Hepatocyte (in vitro differentiated cells): ENCODE measurements around the gene CRACDL. TPM values are rescaled to one million over a fixed set of nuclear protein-coding genes. Genes with fewer than 3 reads are reported as not detected.

Experiments used
- DNase-seq: peaks from one replicate; pipeline ENCODE4 v3.0.0-alpha.2; 2016; ENCODE audit warnings: low spot score
- H2AFZ ChIP-seq: fragments of 200-600 bp; sonication (generic); 2 replicates; pipeline ENCODE4 v1.6.0; 2016; ENCODE audit warnings: antibody characterized with exemption, mild to moderate bottlenecking
- H3K27ac ChIP-seq: fragments of 200-600 bp; sonication (generic); 2 replicates; pipeline ENCODE4 v1.5.1; 2016; ENCODE audit warnings: mild to moderate bottlenecking
- H3K27me3 ChIP-seq: fragments of 200-600 bp; sonication (generic); 2 replicates; pipeline ENCODE4 v1.6.1; 2016
- H3K36me3 ChIP-seq: fragments of 200-600 bp; sonication (generic); replicated peaks from 2 replicates; pipeline ENCODE4 v1.5.1; 2016; ENCODE audit warnings: low read depth; ENCODE audit not compliant: insufficient read depth
- H3K4me1 ChIP-seq: fragments of 200-600 bp; sonication (generic); 2 replicates; pipeline ENCODE4 v1.5.1; 2016; ENCODE audit warnings: mild to moderate bottlenecking, moderate library complexity; ENCODE audit not compliant: insufficient read depth
- H3K4me2 ChIP-seq: fragments of 200-600 bp; sonication (generic); 2 replicates; pipeline ENCODE4 v1.6.0; 2016
- H3K4me3 ChIP-seq: fragments of 200-600 bp; sonication (generic); 2 replicates; pipeline ENCODE4 v1.5.1; 2016; ENCODE audit warnings: mild to moderate bottlenecking
- H3K79me2 ChIP-seq: fragments of 200-600 bp; sonication (generic); 2 replicates; pipeline ENCODE4 v1.6.0; 2017; ENCODE audit warnings: mild to moderate bottlenecking
- H3K9me2 ChIP-seq: fragments of 200-600 bp; sonication (generic); replicated peaks from 2 replicates; pipeline ENCODE4 v1.6.0; 2017; ENCODE audit warnings: mild to moderate bottlenecking; ENCODE audit not compliant: insufficient read depth
- H3K9me3 ChIP-seq: fragments of 200-600 bp; sonication (generic); 2 replicates; pipeline ENCODE4 v1.5.1; 2016; ENCODE audit warnings: low read depth, mild to moderate bottlenecking
- H4K20me1 ChIP-seq: fragments of 200-600 bp; sonication (generic); 2 replicates; pipeline ENCODE4 v1.6.0; 2016; ENCODE audit warnings: mild to moderate bottlenecking; ENCODE audit not compliant: insufficient read depth, poor library complexity, severe bottlenecking
- EZH2 ChIP-seq: fragments of 200-600 bp; sonication (generic); IDR thresholded peaks from 2 replicates; pipeline ENCODE4 v1.6.1; 2016; ENCODE audit warnings: antibody characterized with exemption, mild to moderate bottlenecking, borderline replicate concordance
- EZH2phosphoT487 ChIP-seq: fragments of 200-600 bp; sonication (generic); IDR thresholded peaks from one replicate; pipeline ENCODE4 v1.6.1; 2018; ENCODE audit warnings: antibody characterized with exemption, mild to moderate bottlenecking, low read depth, moderate library complexity; ENCODE audit not compliant: unreplicated experiment, severe bottlenecking
- WGBS: methylation state at CpG from one replicate; pipeline ENCODE4 v1.1.6; 2016; ENCODE audit warnings: low lambda C conversion rate; ENCODE audit errors: missing lambda C conversion rate; 5-methylcytosine and 5-hydroxymethylcytosine counted together
- polyA plus RNA-seq: library from polyadenylated mRNA; unstranded; fragments of >200 nt; fragmentation: Nextera tagmentation; extraction: Ambion mirVana; gene quantifications from 2 replicates; pipeline ENCODE4 v1.2.1, GENCODE V29; 2016
- total RNA-seq: library from RNA; depleted of rRNA; stranded (reverse); fragments of >200 nt; gene quantifications from 2 replicates; pipeline ENCODE4 v1.2.3, GENCODE V29; 2014
- TF ChIP-seq, protein P1 (sequence below): fragments of 200-600 bp; sonication (generic); IDR thresholded peaks from 2 replicates; pipeline ENCODE4 v1.5.1; 2016; ENCODE audit warnings: antibody characterized with exemption, mild to moderate bottlenecking; ENCODE audit not compliant: poor library complexity

Gene CRACDL
- total and polyA plus RNA-seq, 2 experiments from 2014 or later, result 0.47 to 1.4 TPM

DNA sequence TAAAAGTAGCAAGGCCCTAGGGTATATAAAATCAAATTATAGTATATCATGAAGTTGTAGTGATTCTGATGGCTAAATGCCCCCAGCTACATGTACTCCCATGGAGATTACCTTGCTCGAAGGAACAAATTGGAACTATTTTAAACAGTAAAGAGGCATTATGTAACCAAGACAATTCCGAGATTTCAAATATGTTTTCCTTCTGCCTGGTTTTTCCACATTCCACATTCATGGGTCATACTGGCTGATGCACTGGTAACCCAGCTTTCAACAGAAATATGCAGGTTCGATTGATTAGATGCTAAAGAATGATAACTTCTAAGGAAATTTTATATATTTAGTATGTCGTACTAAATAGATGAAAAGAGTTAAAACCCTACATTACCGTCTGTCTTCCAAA is 142.8 kb downstream of the CRACDL start:
- no peak overlapping the region for H2AFZ ChIP-seq
- H4K20me1 ChIP-seq, result no peaks in the 10 kb centered on the region
- no peaks in the 10 kb centered on the region for H3K9me2 ChIP-seq
- 67% methylated on average over 5 of the region's 5 CpGs for WGBS
- no peaks in the 10 kb centered on the region for H3K36me3 ChIP-seq
- H3K4me1 ChIP-seq, result peaks cover 11% of the 10 kb centered on the region
- TF ChIP-seq EZH2 (no peak), EZH2phosphoT487 (no peak)
- TF ChIP-seq, protein P1, sequence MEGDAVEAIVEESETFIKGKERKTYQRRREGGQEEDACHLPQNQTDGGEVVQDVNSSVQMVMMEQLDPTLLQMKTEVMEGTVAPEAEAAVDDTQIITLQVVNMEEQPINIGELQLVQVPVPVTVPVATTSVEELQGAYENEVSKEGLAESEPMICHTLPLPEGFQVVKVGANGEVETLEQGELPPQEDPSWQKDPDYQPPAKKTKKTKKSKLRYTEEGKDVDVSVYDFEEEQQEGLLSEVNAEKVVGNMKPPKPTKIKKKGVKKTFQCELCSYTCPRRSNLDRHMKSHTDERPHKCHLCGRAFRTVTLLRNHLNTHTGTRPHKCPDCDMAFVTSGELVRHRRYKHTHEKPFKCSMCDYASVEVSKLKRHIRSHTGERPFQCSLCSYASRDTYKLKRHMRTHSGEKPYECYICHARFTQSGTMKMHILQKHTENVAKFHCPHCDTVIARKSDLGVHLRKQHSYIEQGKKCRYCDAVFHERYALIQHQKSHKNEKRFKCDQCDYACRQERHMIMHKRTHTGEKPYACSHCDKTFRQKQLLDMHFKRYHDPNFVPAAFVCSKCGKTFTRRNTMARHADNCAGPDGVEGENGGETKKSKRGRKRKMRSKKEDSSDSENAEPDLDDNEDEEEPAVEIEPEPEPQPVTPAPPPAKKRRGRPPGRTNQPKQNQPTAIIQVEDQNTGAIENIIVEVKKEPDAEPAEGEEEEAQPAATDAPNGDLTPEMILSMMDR, result no peak
- H3K4me3 ChIP-seq, result no peak overlapping the region
- no peaks in the 10 kb centered on the region for H3K79me2 ChIP-seq
- H3K27me3 ChIP-seq, result no peaks in the 10 kb centered on the region
- peak overlapping the region; percentile 42 for H3K27ac ChIP-seq
- H3K4me2 ChIP-seq, result no peak overlapping the region
- no peaks in the 10 kb centered on the region for H3K9me3 ChIP-seq
- DNase-seq, result no peak

DNA sequence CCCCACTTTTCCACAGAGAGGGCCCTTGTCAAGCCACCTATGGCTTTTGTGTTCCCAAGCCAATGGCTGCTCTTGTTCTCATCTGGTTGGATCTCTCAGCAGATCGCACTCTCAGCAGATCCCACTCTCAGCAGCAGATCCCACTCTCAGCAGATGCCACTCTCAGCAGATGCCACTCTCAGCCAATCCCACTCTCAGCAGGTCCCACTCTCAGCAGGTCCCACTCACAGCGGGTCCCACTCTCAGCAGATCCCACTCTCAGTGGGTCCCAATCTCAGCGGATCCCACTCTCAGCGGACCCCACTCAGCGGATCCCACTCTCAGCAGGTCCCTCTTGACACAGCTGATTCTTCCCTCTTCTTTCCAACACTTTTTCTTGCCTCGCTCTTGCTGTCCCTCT is 145.8 kb downstream of the CRACDL start:
- no peak for DNase-seq
- Histone ChIP-seq H3K79me2 (no peaks in the 10 kb centered on the region), H3K9me3 (no peaks in the 10 kb centered on the region), H4K20me1 (no peaks in the 10 kb centered on the region), H3K36me3 (no peaks in the 10 kb centered on the region), H3K4me2 (no peak overlapping the region), H2AFZ (no peak overlapping the region), H3K4me1 (peaks cover 7% of the 10 kb centered on the region), H3K9me2 (no peaks in the 10 kb centered on the region), H3K4me3 (no peak overlapping the region), H3K27me3 (no peaks in the 10 kb centered on the region), H3K27ac (no peak overlapping the region)
- TF ChIP-seq EZH2 (no peak), EZH2phosphoT487 (no peak)
- 97% methylated on average over 6 of the region's 6 CpGs for WGBS

DNA sequence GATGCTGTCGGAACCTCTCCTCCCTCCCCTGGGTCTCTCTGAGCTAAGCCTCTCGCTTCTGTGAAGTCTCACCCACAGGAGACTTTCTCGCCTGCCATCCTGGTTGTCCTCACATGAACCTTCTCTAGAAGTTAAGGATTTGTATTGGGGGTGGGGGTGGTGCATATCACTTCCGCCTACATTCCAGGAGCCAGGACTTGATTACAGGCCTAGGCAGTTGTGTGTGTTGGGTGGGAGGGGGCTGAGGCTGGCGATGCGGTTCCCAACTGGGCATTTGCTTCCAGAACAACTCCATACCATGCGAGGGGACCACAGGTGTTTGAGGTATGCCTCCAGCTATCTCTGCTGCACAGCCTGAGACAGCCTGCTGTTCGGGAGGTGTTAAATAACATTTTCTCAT is 148.3 kb downstream of the CRACDL start:
- H3K27me3 ChIP-seq, result no peaks in the 10 kb centered on the region
- no peaks in the 10 kb centered on the region for H3K36me3 ChIP-seq
- no peaks in the 10 kb centered on the region for H4K20me1 ChIP-seq
- 78% methylated on average over 8 of the region's 8 CpGs for WGBS
- no peaks in the 10 kb centered on the region for H3K79me2 ChIP-seq
- H3K27ac ChIP-seq, result no peak overlapping the region
- no peaks in the 10 kb centered on the region for H3K4me1 ChIP-seq
- H3K4me3 ChIP-seq, result no peak overlapping the region
- no peak for DNase-seq
- H3K9me3 ChIP-seq, result no peaks in the 10 kb centered on the region
- H3K9me2 ChIP-seq, result no peaks in the 10 kb centered on the region
- no peak overlapping the region for H2AFZ ChIP-seq
- TF ChIP-seq EZH2phosphoT487 (no peak), EZH2 (no peak)
- TF ChIP-seq, protein P1, result no peak
- H3K4me2 ChIP-seq, result no peak overlapping the region

DNA sequence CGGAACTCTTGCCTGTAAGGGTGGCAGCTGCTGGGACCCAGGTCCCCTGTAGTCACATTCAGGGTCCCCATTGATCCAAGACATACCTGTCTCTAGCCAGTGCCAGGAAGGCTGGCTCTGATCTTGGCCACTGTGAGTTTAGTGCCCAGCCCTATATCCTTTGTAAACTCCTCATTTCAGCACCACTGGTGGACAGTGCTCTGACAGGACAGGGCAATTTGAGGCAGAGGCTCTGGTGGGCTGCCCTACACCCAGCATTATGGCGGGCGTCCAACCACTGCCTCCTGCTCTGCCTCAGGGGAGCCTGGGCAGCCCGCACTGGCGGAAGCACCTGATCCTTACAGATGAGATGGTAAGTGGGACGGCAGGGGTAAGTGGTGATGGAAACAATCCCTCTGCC is 149.8 kb downstream of the CRACDL start:
- no peak overlapping the region for H3K4me2 ChIP-seq
- H3K79me2 ChIP-seq, result no peaks in the 10 kb centered on the region
- no peaks in the 10 kb centered on the region for H4K20me1 ChIP-seq
- H3K27ac ChIP-seq, result no peak overlapping the region
- no peak overlapping the region for H2AFZ ChIP-seq
- TF ChIP-seq EZH2 (no peak), EZH2phosphoT487 (no peak)
- TF ChIP-seq, protein P1, result no peak
- no peak overlapping the region for H3K4me3 ChIP-seq
- H3K9me2 ChIP-seq, result no peaks in the 10 kb centered on the region
- H3K9me3 ChIP-seq, result peaks cover 10% of the 10 kb centered on the region
- H3K27me3 ChIP-seq, result no peaks in the 10 kb centered on the region
- H3K36me3 ChIP-seq, result no peaks in the 10 kb centered on the region
- H3K4me1 ChIP-seq, result no peaks in the 10 kb centered on the region
- DNase-seq, result no peak
- WGBS, result 92% methylated on average over 6 of the region's 6 CpGs
